ENCODE measurements around the gene ZNF608. TPM values are rescaled to one million over a fixed set of nuclear protein-coding genes. Genes with fewer than 3 reads are reported as not detected.

ZNF608 gene
- total RNA-seq, 1 experiment from 2014 or later, result 5.6 TPM

DNA sequence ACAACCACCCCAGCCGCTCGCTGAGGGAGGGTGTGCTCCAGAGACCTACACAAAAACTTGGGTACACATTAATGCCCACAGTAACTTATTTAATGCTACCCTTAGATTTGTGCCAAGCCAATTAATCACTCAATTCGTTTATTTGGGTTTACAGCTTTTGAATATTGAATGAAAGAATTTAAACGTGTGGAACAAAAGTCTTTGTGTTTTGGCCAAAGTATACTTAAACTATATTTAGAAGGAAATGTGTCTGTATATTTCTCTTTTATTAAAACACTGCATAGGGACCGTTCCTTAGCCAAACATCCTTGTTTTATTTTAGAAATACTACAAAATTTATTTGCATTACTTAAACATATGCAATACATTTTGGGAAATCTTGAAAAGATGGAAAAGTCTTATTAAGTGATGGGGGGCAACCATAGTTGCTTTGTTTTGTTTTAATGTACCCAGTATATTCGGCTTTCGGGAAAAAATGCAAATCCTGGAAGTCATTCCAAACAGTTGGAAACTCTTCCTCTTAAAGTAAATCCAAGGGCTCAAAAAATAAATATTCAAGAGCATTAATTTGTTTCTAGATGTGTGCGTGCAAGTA lies 11.8 kb downstream of the ZNF608 start:
- BruUV-seq (replicated peaks), result no TSS peak
- DNase-seq (ENCODE audit: low read depth, low spot score) (no peak), ATAC-seq (no peak)
- Histone ChIP-seq H4K20me1 (ENCODE audit: insufficient read depth) (no peaks in the 10 kb centered on the region), H3K27ac (ENCODE audit: low read depth, low read length) (no peak overlapping the region), H3K27me3 (ENCODE audit: insufficient read depth, low read length) (no peaks in the 10 kb centered on the region), H3K9me3 (ENCODE audit: control insufficient read depth in 1 of 2, insufficient read depth in 1 of 2, low read depth in 1 of 2, low read length in 2 of 2) (no peaks in the 10 kb centered on the region), H2AFZ (ENCODE audit: low read depth, low read length, poor library complexity, severe bottlenecking) (no peak overlapping the region), H3K4me3 (replicated peaks in 1 of 2; ENCODE audit: low read depth in 1 of 2, low read length in 2 of 2) (no peak overlapping the region), H3K9me2 (ENCODE audit: insufficient read depth) (no peaks in the 10 kb centered on the region), H3K9ac (ENCODE audit: low read length) (no peak overlapping the region), H3K4me2 (ENCODE audit: low read length) (no peak overlapping the region), H3K4me1 (ENCODE audit: control insufficient read depth in 1 of 2, insufficient read depth in 2 of 2, low read length in 2 of 2) (peaks cover 9 to 11% of the 10 kb centered on the region in 2 experiments; a peak in 3 of 4 replicates), H3K36me3 (ENCODE audit: control insufficient read depth in 1 of 2, insufficient read depth in 2 of 2, low read length in 2 of 2) (no peaks in the 10 kb centered on the region), H3K79me2 (ENCODE audit: insufficient read depth, low read length) (no peaks in the 10 kb centered on the region)
- ChIA-PET POLR2A (no interaction called here), CTCF (no interaction called here), RAD21 (ENCODE audit: low non-redundant PET in 1 of 2, low total read pairs in 2 of 2, uncharacterized antibody in 2 of 2, unreplicated experiment in 2 of 2) (no interaction called here)
- intact Hi-C loops (cut with micrococcal nuclease), result no loop called here
- TF ChIP-seq EZH2 (IDR thresholded peaks at IDR 0.05), result no peak

DNA sequence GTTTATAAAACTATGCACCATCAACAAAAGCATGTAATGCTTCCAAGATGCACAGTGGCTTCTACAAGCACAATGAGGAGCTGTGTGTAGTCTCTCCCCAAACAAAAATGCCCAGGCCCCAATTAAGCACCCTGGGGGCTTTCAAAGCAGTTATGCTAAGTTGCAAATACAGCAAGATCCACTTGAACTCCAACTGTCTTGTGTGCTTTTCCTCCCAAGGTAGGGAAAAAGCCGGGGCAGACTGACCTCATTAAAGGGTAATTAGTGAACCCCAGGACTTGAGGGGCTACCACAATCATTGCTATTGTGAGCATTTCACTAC lies 13.1 kb downstream of the ZNF608 start:
- intact Hi-C loops (cut with micrococcal nuclease), result no loop called here
- ChIA-PET POLR2A (interaction anchor here (0.7 kb wide), 1 partner anchor 602 kb away, joined by 3 read pairs; no protein-coding TSS in a partner anchor), CTCF (no interaction called here), RAD21 (ENCODE audit: low non-redundant PET in 1 of 2, low total read pairs in 2 of 2, uncharacterized antibody in 2 of 2, unreplicated experiment in 2 of 2) (no interaction called here)
- Histone ChIP-seq H4K20me1 (ENCODE audit: insufficient read depth) (no peaks in the 10 kb centered on the region), H3K4me1 (ENCODE audit: control insufficient read depth in 1 of 2, insufficient read depth in 2 of 2, low read length in 2 of 2) (no peaks in the 10 kb centered on the region), H3K9me3 (ENCODE audit: control insufficient read depth in 1 of 2, insufficient read depth in 1 of 2, low read depth in 1 of 2, low read length in 2 of 2) (no peaks in the 10 kb centered on the region), H3K4me3 (replicated peaks in 1 of 2; ENCODE audit: low read depth in 1 of 2, low read length in 2 of 2) (no peak overlapping the region), H3K36me3 (ENCODE audit: control insufficient read depth in 1 of 2, insufficient read depth in 2 of 2, low read length in 2 of 2) (no peaks in the 10 kb centered on the region), H3K27me3 (ENCODE audit: insufficient read depth, low read length) (no peaks in the 10 kb centered on the region), H3K79me2 (ENCODE audit: insufficient read depth, low read length) (no peaks in the 10 kb centered on the region), H3K4me2 (ENCODE audit: low read length) (no peak overlapping the region), H3K9ac (ENCODE audit: low read length) (no peak overlapping the region), H2AFZ (ENCODE audit: low read depth, low read length, poor library complexity, severe bottlenecking) (no peak overlapping the region), H3K27ac (ENCODE audit: low read depth, low read length) (no peak overlapping the region), H3K9me2 (ENCODE audit: insufficient read depth) (no peaks in the 10 kb centered on the region)
- no peak for DNase-seq (ENCODE audit: low read depth, low spot score)
- no peak for TF ChIP-seq RAD21 (IDR thresholded peaks at IDR 0.05; ENCODE audit: low read depth)
- TF ChIP-seq CBX3 (IDR thresholded peaks at IDR 0.05; ENCODE audit: low read depth), result no peak
- TF ChIP-seq POLR2AphosphoS5 (IDR thresholded peaks at IDR 0.05; ENCODE audit: low read depth, low read length), result no peak
- TF ChIP-seq POLR2A (IDR thresholded peaks at IDR 0.05; ENCODE audit: borderline replicate concordance, extremely low read depth, insufficient read depth, insufficient read length), result no peak
- no peak for TF ChIP-seq SRF (IDR thresholded peaks at IDR 0.05; ENCODE audit: low read depth)
- TF ChIP-seq ZNF274 (IDR thresholded peaks at IDR 0.05; ENCODE audit: low read depth, low read length), result no peak
- TF ChIP-seq ELF1 (IDR thresholded peaks at IDR 0.05; ENCODE audit: borderline replicate concordance, low read depth), result no peak
- no peak for TF ChIP-seq ZFX (IDR thresholded peaks at IDR 0.05)
- TF ChIP-seq TCF7L2 (IDR thresholded peaks at IDR 0.05; ENCODE audit: borderline replicate concordance, extremely low read depth, insufficient read depth, insufficient read length), result no peak
- no peak for TF ChIP-seq FOSL1 (IDR thresholded peaks at IDR 0.05; ENCODE audit: low read depth)
- TF ChIP-seq SP1 (IDR thresholded peaks at IDR 0.05; ENCODE audit: low read depth), result no peak
- TF ChIP-seq EZH2phosphoT487 (IDR thresholded peaks at IDR 0.05; ENCODE audit: borderline replicate concordance), result no peak
- TF ChIP-seq EGR1 (IDR thresholded peaks at IDR 0.05; ENCODE audit: low read depth), result no peak
- TF ChIP-seq, protein P1, sequence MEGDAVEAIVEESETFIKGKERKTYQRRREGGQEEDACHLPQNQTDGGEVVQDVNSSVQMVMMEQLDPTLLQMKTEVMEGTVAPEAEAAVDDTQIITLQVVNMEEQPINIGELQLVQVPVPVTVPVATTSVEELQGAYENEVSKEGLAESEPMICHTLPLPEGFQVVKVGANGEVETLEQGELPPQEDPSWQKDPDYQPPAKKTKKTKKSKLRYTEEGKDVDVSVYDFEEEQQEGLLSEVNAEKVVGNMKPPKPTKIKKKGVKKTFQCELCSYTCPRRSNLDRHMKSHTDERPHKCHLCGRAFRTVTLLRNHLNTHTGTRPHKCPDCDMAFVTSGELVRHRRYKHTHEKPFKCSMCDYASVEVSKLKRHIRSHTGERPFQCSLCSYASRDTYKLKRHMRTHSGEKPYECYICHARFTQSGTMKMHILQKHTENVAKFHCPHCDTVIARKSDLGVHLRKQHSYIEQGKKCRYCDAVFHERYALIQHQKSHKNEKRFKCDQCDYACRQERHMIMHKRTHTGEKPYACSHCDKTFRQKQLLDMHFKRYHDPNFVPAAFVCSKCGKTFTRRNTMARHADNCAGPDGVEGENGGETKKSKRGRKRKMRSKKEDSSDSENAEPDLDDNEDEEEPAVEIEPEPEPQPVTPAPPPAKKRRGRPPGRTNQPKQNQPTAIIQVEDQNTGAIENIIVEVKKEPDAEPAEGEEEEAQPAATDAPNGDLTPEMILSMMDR (IDR thresholded peaks at IDR 0.05 in 2 of 3, conservative IDR thresholded peaks at IDR 0.05 in 1 of 3; ENCODE audit: borderline replicate concordance in 1 of 3, insufficient read depth in 1 of 3, low read depth in 2 of 3, low read length in 2 of 3), result no peak
- no peak for ATAC-seq
- no TSS peak for BruUV-seq (replicated peaks)

Measured in HCT116 (cell line).